KBM-7 (cell line): ENCODE data around the gene VPS13D.
A peak's percentile ranks its signal among the peaks of the same experiment; 100 is the strongest.
"Not testable (repeated sequence)": the region's sequence is repeated elsewhere in the genome, so short reads cannot be mapped to it uniquely, and the experiment has no call there.

Experiments used
- DNase-seq: peaks from one replicate; pipeline ENCODE4 v3.0.0-alpha.2; 2015
- in situ Hi-C: fragments of 300-500 bp; cut with MboI; formaldehyde crosslinking; loops from 2 replicates; pipeline ENCODE4 v1.14.3; 2020; ENCODE audit warnings: low sequenced_read_pairs, low pct_unique_long_range_greater_than_20kb, mixed read lengths

VPS13D gene

GRCh38 chr1:12309783-12310742 lies 80.2 kb downstream of the VPS13D start:
- DNase-seq = no peak
- in situ Hi-C loops = loop anchor here (25.0 kb wide), 1 partner anchor 302 kb away; the partner anchor contains the start of gene DHRS3

GRCh38 chr1:12314333-12314903 lies 84.6 kb downstream of the VPS13D start:
- in situ Hi-C loops = loop anchor here (25.0 kb wide), 1 partner anchor 298 kb away; the partner anchor contains the start of gene DHRS3
- peak; percentile 19 for DNase-seq

DNA sequence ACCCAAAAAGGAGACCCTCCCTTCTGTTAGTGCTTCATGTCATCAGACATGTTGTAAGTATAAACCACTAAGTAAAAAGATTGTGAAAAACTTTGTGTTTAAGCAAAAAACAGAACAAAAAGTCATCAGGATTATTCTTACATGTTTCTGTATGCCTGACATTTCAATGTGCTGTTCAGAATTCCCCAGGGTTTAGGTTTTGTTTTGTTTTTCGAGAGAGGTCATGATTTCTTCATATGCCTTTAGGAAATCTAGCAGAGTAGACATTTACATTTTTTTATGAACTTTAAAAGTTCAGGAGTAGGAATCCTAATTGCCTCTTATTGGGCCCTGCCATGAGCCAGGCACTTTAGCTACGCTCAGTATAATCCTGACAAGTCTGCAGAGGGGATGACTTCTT lies 85.3 kb downstream of the VPS13D start:
- in situ Hi-C loops = loop anchor here (25.0 kb wide), 1 partner anchor 297 kb away; the partner anchor contains the start of gene DHRS3
- no peak for DNase-seq

GRCh38 chr1:12316331-12316730 lies 86.5 kb downstream of the VPS13D start:
- in situ Hi-C loops = loop anchor here (25.0 kb wide), 1 partner anchor 296 kb away; the partner anchor contains the start of gene DHRS3
- DNase-seq = no peak

DNA sequence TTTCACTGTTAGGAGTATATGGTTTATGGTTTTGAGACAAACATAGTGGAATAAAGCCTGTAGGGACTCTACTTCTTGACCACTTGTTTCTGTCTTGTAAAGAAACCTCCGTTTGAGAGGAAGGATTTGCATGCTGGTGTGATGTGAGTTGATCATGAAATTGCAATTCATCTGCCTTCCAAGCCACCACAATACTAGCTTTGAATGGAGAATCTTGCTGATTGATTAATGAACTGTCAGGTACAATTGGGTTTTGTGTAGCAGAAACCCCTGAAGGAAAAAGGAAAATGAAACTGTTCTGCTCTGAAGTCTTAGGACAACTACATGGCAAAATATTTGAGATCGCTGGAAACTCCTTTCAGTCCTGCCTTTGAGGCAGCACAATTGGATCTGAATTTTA lies 90.7 kb downstream of the VPS13D start:
- DNase-seq = no peak
- in situ Hi-C loops = loop anchor here (25.0 kb wide), 1 partner anchor 292 kb away; the partner anchor contains the start of gene DHRS3

DNA sequence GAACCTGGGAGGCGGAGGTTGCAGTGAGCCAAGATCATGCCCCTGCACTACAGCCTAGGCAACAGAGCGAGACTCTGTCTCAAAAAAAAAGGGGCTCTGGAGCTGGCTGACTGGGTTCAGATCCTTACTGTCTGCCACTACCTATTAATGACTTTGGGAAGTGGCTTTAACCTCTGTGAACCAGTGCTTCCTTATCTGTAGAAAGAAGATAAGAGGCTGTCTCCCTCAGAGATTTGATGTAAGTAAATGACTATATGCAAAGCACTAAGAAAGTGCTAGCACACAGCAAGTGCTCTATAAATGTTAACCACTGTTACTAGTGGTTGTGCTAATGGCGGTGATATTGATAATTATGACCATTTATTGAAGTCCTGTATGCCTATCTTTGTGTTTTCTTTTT lies 94.6 kb downstream of the VPS13D start:
- in situ Hi-C loops = loop anchor here (25.0 kb wide), 1 partner anchor 288 kb away; the partner anchor contains the start of gene DHRS3
- DNase-seq = no peak

DNA sequence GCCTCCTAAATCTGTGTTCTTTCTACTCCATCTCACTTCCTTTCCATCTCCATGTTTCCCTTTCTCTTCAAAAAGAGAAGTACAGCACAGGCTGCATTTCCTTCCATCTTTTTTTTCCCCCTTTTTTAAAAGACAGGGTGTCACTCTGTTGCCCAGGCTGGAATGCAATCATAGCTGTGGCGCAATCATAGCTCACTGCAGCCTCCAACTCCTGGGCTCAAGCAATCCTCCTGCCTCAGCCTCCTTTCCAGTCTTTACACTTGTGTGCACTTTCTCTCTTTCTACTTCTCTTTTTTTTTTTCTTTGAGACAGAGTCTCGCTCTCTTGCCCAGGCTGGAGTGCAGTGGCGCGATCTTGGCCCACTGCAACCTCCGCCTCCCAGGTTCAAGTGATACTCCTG lies 95.1 kb downstream of the VPS13D start:
- in situ Hi-C loops = loop anchor here (25.0 kb wide), 1 partner anchor 287 kb away; the partner anchor contains the start of gene DHRS3
- DNase-seq = not testable (repeated sequence)

DNA sequence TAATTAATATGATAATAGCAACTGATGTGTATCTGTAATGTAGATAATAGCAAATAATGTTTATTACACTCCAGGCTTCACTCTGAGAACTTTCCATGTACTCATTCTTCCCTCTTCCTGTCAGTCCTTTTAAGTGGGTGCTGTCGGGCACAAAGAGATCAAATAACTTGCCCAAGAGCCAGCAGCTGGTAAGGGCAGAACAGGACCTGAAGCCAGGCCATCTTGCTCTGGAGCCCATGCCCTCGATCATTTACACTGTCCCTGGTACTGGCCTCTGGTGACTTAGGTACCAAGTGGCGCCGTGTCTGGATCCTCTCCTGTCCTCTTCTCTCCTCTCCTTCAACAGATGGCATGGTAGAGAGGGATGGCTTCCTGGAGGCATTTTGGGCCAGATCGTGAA lies 97.2 kb downstream of the VPS13D start:
- in situ Hi-C loops = no loop called here
- no peak for DNase-seq

- in situ Hi-C loops = no loop called here
- DNase-seq = no peak
These were observed 97.7 kb downstream of the VPS13D start for GRCh38 chr1:12327566-12327965.

- in situ Hi-C loops = no loop called here
- no peak for DNase-seq
These were observed 103.4 kb downstream of the VPS13D start for GRCh38 chr1:12333036-12333785.

DNA sequence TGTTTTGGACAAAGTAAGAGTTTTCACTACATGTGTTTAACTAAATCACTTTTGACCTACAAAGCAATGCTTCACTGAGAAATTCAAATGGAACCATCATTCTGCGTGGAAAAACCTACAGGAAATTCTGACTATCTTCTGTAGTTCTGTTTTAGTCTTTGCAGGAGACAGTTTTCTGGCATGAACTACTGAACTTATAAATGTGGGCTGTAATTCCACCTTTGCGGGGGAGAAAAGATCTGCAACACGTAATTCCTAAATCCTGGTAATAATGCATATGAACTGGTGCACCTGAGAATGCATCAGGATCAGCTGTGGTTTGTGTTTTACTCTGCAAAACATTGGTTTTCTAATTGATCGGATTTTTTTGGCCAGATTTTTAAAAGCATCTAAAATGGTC lies 106.0 kb downstream of the VPS13D start:
- in situ Hi-C loops = no loop called here
- no peak for DNase-seq

DNA sequence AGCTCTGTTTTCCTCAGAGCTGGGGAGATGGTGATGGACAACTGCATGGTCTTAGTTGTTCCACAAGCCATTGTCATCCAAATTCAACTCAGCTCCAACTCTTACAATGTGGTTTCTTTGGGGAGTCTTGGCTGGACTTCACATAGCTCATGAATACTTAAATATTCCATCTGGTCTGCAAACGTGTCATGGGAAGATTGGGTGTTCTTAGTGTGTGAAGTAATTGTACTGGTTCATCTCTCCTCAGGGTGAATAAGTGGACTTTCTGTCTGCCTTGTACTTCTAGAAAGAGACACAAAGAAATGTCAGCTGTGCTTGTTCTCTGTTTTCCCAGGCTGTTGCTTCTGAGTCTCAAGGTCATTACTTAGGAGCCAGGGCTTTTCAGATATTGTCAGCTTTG lies 106.6 kb downstream of the VPS13D start:
- no peak for DNase-seq
- in situ Hi-C loops = no loop called here

GRCh38 chr1:12338017-12338416 lies 108.2 kb downstream of the VPS13D start:
- DNase-seq = no peak
- in situ Hi-C loops = no loop called here

- DNase-seq = no peak
- in situ Hi-C loops = no loop called here
These were observed 109.0 kb downstream of the VPS13D start for GRCh38 chr1:12338823-12339222.

GRCh38 chr1:12339396-12339795 lies 109.6 kb downstream of the VPS13D start:
- no peak for DNase-seq
- in situ Hi-C loops = no loop called here

DNA sequence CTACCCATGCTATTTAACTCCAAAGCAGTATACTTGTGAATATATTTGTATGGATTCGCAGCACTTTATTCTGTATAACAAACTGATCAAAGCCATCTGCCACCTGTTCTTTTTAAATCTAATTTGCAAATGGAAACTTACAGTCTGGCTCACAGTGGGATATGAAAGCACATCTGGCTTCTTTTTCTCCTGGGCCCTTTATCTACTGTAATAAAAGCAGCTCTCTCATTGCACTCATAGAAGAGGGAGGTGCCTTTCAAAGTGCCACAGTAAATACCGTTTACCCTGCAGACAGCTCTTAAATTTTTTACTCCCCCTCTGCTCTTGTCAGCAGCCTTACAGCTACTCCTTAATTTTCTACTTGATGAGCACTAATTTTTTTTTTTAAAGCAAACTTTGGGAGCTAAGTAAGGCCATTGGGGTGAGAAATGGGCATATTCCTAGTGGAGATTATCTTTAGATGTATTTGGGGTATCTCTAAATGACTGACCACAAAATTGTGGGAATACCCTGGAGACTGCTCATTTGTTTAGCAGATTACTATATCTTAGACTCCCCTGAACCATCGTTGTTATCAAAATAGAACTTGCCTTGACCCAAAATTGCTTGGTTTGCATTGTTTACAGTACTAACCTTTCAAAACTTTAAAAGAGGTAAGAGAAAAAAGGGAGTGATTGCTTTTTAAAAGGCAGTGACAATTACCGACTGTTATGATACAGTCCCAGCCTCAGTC lies 110.1 kb downstream of the VPS13D start:
- in situ Hi-C loops = no loop called here
- DNase-seq = no peak

DNA sequence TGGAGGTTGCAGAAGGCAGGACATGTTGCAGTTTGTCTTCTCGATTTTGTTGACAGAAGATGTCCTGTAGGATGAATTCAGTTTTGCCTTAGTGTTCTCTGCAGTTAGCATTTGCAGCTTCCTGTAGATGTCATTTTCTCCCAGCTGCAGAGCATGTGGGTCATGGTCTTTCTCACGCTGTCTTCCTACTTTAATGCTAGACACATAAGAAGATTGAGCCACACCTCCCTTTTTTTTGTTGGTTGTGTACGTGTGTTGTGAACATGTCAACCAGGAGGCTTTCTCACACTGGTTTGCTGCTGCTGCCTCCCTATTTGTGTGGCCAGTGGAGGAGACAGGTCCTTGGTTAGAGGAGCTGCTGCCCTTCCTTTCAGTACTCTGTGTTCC lies 110.7 kb downstream of the VPS13D start:
- no peak for DNase-seq
- in situ Hi-C loops = no loop called here

DNA sequence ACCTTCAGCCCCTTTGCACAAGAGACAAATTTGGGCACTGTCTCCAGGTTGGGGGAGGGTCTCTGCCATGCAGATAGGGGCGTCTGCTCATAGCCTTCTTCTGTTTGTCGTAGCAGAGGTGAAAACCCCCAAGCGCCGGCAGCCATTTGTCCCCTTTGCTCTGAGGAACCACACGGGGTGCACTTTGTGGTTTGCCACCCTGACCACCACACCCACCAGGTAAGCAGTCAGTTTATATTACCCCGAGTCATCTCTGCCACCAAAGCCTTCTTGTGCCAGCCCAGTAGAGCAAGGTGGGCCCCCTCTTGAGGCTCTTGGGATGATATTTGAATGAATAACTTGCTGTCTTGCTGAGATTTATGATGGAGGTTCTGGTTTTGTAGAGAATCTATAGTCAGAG lies 111.8 kb downstream of the VPS13D start:
- no peak for DNase-seq
- in situ Hi-C loops = no loop called here
